Endothelial cell of umbilical vein (primary cell): Measurements from ENCODE around the gene SLC4A4.

Experiments used
- EZH2 ChIP-seq: IDR thresholded peaks from 2 replicates; pipeline ENCODE4 v1.6.1; 2012; ENCODE audit warnings: borderline replicate concordance, low read depth, mild to moderate bottlenecking, moderate library complexity, low read length, inconsistent platforms; ENCODE audit not compliant: severe bottlenecking
- MAX ChIP-seq: IDR thresholded peaks from 2 replicates; pipeline ENCODE4 v1.6.1; 2011; ENCODE audit not compliant: insufficient read depth, insufficient read length
- POLR2A ChIP-seq: IDR thresholded peaks from 2 replicates; pipeline ENCODE4 v1.6.1; 2012; ENCODE audit warnings: low read depth, mild to moderate bottlenecking, control low read depth, low read length
- TF ChIP-seq, protein P1 (sequence below), 2 donors: IDR thresholded peaks; 1 replicate in 1 of 2; 2 replicates in 1 of 2; pipeline ENCODE4 v1.5.1; 2011; ENCODE audit warnings: low read length in 2 of 2, mild to moderate bottlenecking in 2 of 2, moderate library complexity in 2 of 2, control low read depth in 1 of 2, inconsistent platforms in 1 of 2, low read depth in 1 of 2; ENCODE audit not compliant: insufficient read depth in 1 of 2; ENCODE audit errors: extremely low read depth in 1 of 2

GRCh38 chr4:71441186-71442169 is 102.7 kb downstream of the SLC4A4 start:
- TF ChIP-seq, protein P1, sequence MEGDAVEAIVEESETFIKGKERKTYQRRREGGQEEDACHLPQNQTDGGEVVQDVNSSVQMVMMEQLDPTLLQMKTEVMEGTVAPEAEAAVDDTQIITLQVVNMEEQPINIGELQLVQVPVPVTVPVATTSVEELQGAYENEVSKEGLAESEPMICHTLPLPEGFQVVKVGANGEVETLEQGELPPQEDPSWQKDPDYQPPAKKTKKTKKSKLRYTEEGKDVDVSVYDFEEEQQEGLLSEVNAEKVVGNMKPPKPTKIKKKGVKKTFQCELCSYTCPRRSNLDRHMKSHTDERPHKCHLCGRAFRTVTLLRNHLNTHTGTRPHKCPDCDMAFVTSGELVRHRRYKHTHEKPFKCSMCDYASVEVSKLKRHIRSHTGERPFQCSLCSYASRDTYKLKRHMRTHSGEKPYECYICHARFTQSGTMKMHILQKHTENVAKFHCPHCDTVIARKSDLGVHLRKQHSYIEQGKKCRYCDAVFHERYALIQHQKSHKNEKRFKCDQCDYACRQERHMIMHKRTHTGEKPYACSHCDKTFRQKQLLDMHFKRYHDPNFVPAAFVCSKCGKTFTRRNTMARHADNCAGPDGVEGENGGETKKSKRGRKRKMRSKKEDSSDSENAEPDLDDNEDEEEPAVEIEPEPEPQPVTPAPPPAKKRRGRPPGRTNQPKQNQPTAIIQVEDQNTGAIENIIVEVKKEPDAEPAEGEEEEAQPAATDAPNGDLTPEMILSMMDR (IDR thresholded peaks at IDR 0.05; ENCODE audit: extremely low read depth in 1 of 2, insufficient read depth in 1 of 2, low read depth in 1 of 2, low read length in 2 of 2) = no peak
- TF ChIP-seq POLR2A (no peak), MAX (no peak), EZH2 (no peak)
